ENCODE results near the gene SLC7A10.

DNA sequence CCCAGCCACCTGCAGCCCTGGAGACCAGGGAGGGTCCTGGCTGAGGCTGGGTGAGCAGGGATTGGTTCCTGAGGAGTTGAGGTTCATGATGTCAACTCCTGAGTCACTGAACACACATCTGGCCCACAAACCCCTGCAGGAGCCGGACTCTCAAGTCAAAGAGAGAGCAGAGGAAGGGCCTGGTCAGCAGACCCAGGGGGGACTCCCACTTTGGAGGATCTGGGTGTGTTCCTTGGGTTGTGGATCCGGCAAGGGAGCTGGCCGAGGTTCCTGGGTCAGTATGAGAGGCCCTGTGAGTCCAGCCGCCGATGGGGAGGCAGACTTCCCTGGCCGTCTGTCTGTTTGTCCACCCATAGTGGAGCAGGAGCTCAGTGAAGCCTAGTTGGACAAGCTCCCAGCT lies 4.0 kb downstream of the SLC7A10 start:
- TF ChIP-seq, protein P1, sequence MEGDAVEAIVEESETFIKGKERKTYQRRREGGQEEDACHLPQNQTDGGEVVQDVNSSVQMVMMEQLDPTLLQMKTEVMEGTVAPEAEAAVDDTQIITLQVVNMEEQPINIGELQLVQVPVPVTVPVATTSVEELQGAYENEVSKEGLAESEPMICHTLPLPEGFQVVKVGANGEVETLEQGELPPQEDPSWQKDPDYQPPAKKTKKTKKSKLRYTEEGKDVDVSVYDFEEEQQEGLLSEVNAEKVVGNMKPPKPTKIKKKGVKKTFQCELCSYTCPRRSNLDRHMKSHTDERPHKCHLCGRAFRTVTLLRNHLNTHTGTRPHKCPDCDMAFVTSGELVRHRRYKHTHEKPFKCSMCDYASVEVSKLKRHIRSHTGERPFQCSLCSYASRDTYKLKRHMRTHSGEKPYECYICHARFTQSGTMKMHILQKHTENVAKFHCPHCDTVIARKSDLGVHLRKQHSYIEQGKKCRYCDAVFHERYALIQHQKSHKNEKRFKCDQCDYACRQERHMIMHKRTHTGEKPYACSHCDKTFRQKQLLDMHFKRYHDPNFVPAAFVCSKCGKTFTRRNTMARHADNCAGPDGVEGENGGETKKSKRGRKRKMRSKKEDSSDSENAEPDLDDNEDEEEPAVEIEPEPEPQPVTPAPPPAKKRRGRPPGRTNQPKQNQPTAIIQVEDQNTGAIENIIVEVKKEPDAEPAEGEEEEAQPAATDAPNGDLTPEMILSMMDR (IDR thresholded peaks at IDR 0.05): no peak
- TF ChIP-seq POLR2A (IDR thresholded peaks at IDR 0.05): no peak
- TF ChIP-seq POLR2AphosphoS5 (IDR thresholded peaks at IDR 0.05; ENCODE audit: insufficient read depth in 1 of 2, low read depth in 1 of 2): no peak

All from vagina (tissue), 2 donors.